H9 (cell line): ENCODE results near the gene CEBPE. TPM values are rescaled to one million over a fixed set of nuclear protein-coding genes. Genes with fewer than 3 reads are reported as not detected.
A peak's percentile ranks its signal among the peaks of the same experiment; 100 is the strongest.

Experiments used
- DNase-seq: peaks from one replicate; pipeline ENCODE4 v3.0.0-alpha.2; 2017
- H2AFZ ChIP-seq: one replicate; pipeline ENCODE4 v1.6.1; 2013; ENCODE audit warnings: mild to moderate bottlenecking, low read length, control low read depth, moderate library complexity
- H2AK5ac ChIP-seq: 2 replicates; pipeline ENCODE4 v1.6.1; 2013; ENCODE audit warnings: low read length, control low read depth, mixed read lengths; ENCODE audit not compliant: insufficient read length
- H2BK120ac ChIP-seq: one replicate; pipeline ENCODE4 v1.6.1; 2013; ENCODE audit warnings: low read depth, mild to moderate bottlenecking, low read length, control low read depth, inconsistent platforms; ENCODE audit not compliant: poor library complexity, severe bottlenecking
- H2BK12ac ChIP-seq: 2 replicates; pipeline ENCODE4 v1.6.1; 2013; ENCODE audit warnings: low read length, control low read depth, mixed read lengths, low read depth; ENCODE audit not compliant: insufficient read length
- H2BK15ac ChIP-seq: 2 replicates; pipeline ENCODE4 v1.6.1; 2013; ENCODE audit warnings: low read depth, low read length, control low read depth
- H2BK20ac ChIP-seq: one replicate; pipeline ENCODE4 v1.6.1; 2013; ENCODE audit warnings: low read depth, mild to moderate bottlenecking, low read length, control low read depth, inconsistent platforms; ENCODE audit not compliant: poor library complexity, severe bottlenecking
- H2BK5ac ChIP-seq: 2 replicates; pipeline ENCODE4 v1.6.1; 2013; ENCODE audit warnings: low read length, control low read depth, mixed read lengths; ENCODE audit not compliant: insufficient read length
- H3K14ac ChIP-seq: 2 replicates; pipeline ENCODE4 v1.6.1; 2013; ENCODE audit warnings: low read length, control low read depth; ENCODE audit not compliant: insufficient read depth
- H3K18ac ChIP-seq: 2 replicates; pipeline ENCODE4 v1.6.1; 2013; ENCODE audit warnings: low read depth, mild to moderate bottlenecking, mixed read lengths, low read length, control low read depth; ENCODE audit not compliant: insufficient read length
- H3K23ac ChIP-seq: 2 replicates; pipeline ENCODE4 v1.6.1; 2013; ENCODE audit warnings: low read length, control low read depth, mixed read lengths, low read depth; ENCODE audit not compliant: insufficient read length
- H3K23me2 ChIP-seq: 2 replicates; pipeline ENCODE4 v1.6.1; 2013; ENCODE audit warnings: low read depth, mild to moderate bottlenecking, mixed read lengths, low read length, control low read depth; ENCODE audit not compliant: insufficient read length, poor library complexity, severe bottlenecking
- H3K27ac ChIP-seq: 2 replicates; pipeline ENCODE4 v1.5.1; 2013; ENCODE audit warnings: low read length, control low read depth, mixed read lengths, low read depth; ENCODE audit not compliant: insufficient read length
- H3K27me3 ChIP-seq: 2 replicates; pipeline ENCODE4 v1.6.1; 2013; ENCODE audit warnings: low read length, control low read depth, inconsistent platforms; ENCODE audit not compliant: insufficient read depth
- H3K4ac ChIP-seq: 2 replicates; pipeline ENCODE4 v1.6.1; 2013; ENCODE audit warnings: low read depth, mild to moderate bottlenecking, control low read depth, inconsistent platforms, low read length, moderate library complexity
- H3K4me1 ChIP-seq: 2 replicates; pipeline ENCODE4 v1.6.1; 2013; ENCODE audit warnings: low read length, control low read depth, inconsistent platforms; ENCODE audit not compliant: insufficient read depth
- H3K4me2 ChIP-seq: 2 replicates; pipeline ENCODE4 v1.6.1; 2013; ENCODE audit warnings: low read length, control low read depth, mixed read lengths; ENCODE audit not compliant: insufficient read length, insufficient read depth
- H3K56ac ChIP-seq: 2 replicates; pipeline ENCODE4 v1.6.1; 2013; ENCODE audit warnings: low read depth, mild to moderate bottlenecking, mixed read lengths, low read length, control low read depth; ENCODE audit not compliant: insufficient read length
- H3K79me1 ChIP-seq: 2 replicates; pipeline ENCODE4 v1.6.1; 2013; ENCODE audit warnings: low read depth, mild to moderate bottlenecking, moderate library complexity, low read length, control low read depth, inconsistent platforms; ENCODE audit not compliant: insufficient read depth, poor library complexity, severe bottlenecking
- H3K79me2 ChIP-seq: 2 replicates; pipeline ENCODE4 v1.6.1; 2013; ENCODE audit warnings: low read length, control low read depth, inconsistent platforms; ENCODE audit not compliant: insufficient read depth
- H3K9ac ChIP-seq: 2 replicates; pipeline ENCODE4 v1.6.1; 2013; ENCODE audit warnings: low read length, control low read depth, mixed read lengths; ENCODE audit not compliant: insufficient read length; ENCODE audit errors: extremely low read depth
- H3K9me3 ChIP-seq: one replicate; pipeline ENCODE4 v1.6.1; 2013; ENCODE audit warnings: low read depth, low read length, inconsistent platforms; ENCODE audit not compliant: control insufficient read depth
- H3T11ph ChIP-seq: one replicate; pipeline ENCODE4 v1.6.1; 2013; ENCODE audit warnings: mild to moderate bottlenecking, low read length, control low read depth, inconsistent platforms
- H4K20me1 ChIP-seq: one replicate; pipeline ENCODE4 v1.6.1; 2013; ENCODE audit not compliant: control insufficient read depth, insufficient read length, insufficient read depth
- H4K5ac ChIP-seq: 2 replicates; pipeline ENCODE4 v1.6.1; 2013; ENCODE audit warnings: low read depth, mild to moderate bottlenecking, mixed read lengths, low read length, control low read depth; ENCODE audit not compliant: insufficient read length
- H4K8ac ChIP-seq: replicated peaks from 2 replicates; pipeline ENCODE4 v1.6.1; 2013; ENCODE audit warnings: low read length, control low read depth, mixed read lengths, low read depth; ENCODE audit not compliant: insufficient read length
- H4K91ac ChIP-seq: 2 replicates; pipeline ENCODE4 v1.6.1; 2013; ENCODE audit warnings: low read depth, mild to moderate bottlenecking, moderate library complexity, mixed read lengths, low read length, control low read depth; ENCODE audit not compliant: insufficient read length
- H3K27ac Mint-ChIP-seq, 3 experiments: 2 replicates in 2 of 3; 3 replicates in 1 of 3; pipeline ENCODE4 v1.8.0; 2020 to 2021; ENCODE audit warnings: mixed read lengths in 3 of 3, mild to moderate bottlenecking in 1 of 3, moderate library complexity in 1 of 3
- H3K27me3 Mint-ChIP-seq: 2 replicates; pipeline ENCODE4 v1.8.0; 2021; ENCODE audit warnings: low read depth, mild to moderate bottlenecking, moderate library complexity, mixed read lengths
- H3K36me3 Mint-ChIP-seq, 3 experiments: 2 replicates in 2 of 3; 3 replicates in 1 of 3; pipeline ENCODE4 v1.8.0; 2020 to 2021; ENCODE audit warnings: low read depth in 3 of 3, mixed read lengths in 3 of 3; ENCODE audit not compliant: insufficient read depth in 1 of 3
- H3K4me1 Mint-ChIP-seq, 2 experiments: 2 replicates each; pipeline ENCODE4 v1.8.0; 2020; ENCODE audit warnings: mixed read lengths in 2 of 2
- H3K4me3 Mint-ChIP-seq, 2 experiments: 2 replicates in 1 of 2; 3 replicates in 1 of 2; pipeline ENCODE4 v1.8.0; 2020 to 2021; ENCODE audit warnings: mild to moderate bottlenecking in 2 of 2, mixed read lengths in 2 of 2, moderate library complexity in 1 of 2
- H3K9me3 Mint-ChIP-seq, 2 experiments: 2 replicates in 1 of 2; 3 replicates in 1 of 2; pipeline ENCODE4 v1.8.0; 2020; ENCODE audit warnings: mild to moderate bottlenecking in 2 of 2, mixed read lengths in 2 of 2, moderate library complexity in 1 of 2
- WGBS: extraction: QIAGEN DNeasy Blood & Tissue Kit; methylation state at CpG from one replicate; pipeline ENCODE4 v1.1.7; 2013; ENCODE audit warnings: missing lambda C conversion rate, low lambda C conversion rate, mixed read lengths; ENCODE audit not compliant: insufficient read length; ENCODE audit errors: extremely low coverage; 5-methylcytosine and 5-hydroxymethylcytosine counted together
- total RNA-seq: library from RNA; stranded (reverse); gene quantifications from 2 replicates; pipeline ENCODE4 v1.2.1, GENCODE V29; 2021
- TF ChIP-seq, protein P1 (sequence below): fragments of 200-600 bp; sonication (generic); conservative IDR thresholded peaks from 3 replicates; pipeline ENCODE4 v1.8.0; 2021; ENCODE audit warnings: antibody characterized with exemption, mild to moderate bottlenecking

CEBPE gene
- total RNA-seq, 1 experiment from 2014 or later, result not detected

- Histone ChIP-seq H3K4me1 (peaks cover 11% of the 10 kb centered on the region), H3K14ac (peak overlapping the region; percentile 58; the same call in 1 of the 2 replicates), H2BK20ac (no peak overlapping the region), H3K23ac (no peak overlapping the region), H3K9me3 (no peaks in the 10 kb centered on the region), H3K79me2 (no peaks in the 10 kb centered on the region), H4K91ac (no peak overlapping the region), H3K79me1 (no peaks in the 10 kb centered on the region), H2BK120ac (no peak overlapping the region), H3K18ac (no peak overlapping the region), H3K4ac (no peak overlapping the region), H3K4me2 (no peak overlapping the region), H3K23me2 (no peaks in the 10 kb centered on the region), H2AFZ (no peak overlapping the region), H2BK12ac (no peak overlapping the region), H3K56ac (no peak overlapping the region), H3T11ph (no peak overlapping the region), H4K5ac (no peak overlapping the region), H2BK15ac (no peak overlapping the region), H4K20me1 (no peaks in the 10 kb centered on the region), H2BK5ac (no peak overlapping the region), H3K27ac (peak overlapping the region; percentile 14), H4K8ac (no peak overlapping the region), H3K27me3 (no peaks in the 10 kb centered on the region), H3K9ac (no peak overlapping the region), H2AK5ac (no peak overlapping the region)
- no peak for DNase-seq
- Mint-ChIP-seq H3K27ac (peak overlapping the region; percentile 9 to 82 (median 33); a peak in 5 of 7 replicates), H3K4me3 (peak overlapping the region in 1 of 2 experiments; percentile 67; a peak in 3 of 5 replicates), H3K27me3 (peaks cover 6% of the 10 kb centered on the region), H3K9me3 (no peaks in the 10 kb centered on the region), H3K36me3 (peaks cover 0 to 2% (median 2%) of the 10 kb centered on the region in 3 experiments; a peak in 3 of 7 replicates), H3K4me1 (peaks cover 55 to 62% of the 10 kb centered on the region in 2 experiments)
- TF ChIP-seq, protein P1, sequence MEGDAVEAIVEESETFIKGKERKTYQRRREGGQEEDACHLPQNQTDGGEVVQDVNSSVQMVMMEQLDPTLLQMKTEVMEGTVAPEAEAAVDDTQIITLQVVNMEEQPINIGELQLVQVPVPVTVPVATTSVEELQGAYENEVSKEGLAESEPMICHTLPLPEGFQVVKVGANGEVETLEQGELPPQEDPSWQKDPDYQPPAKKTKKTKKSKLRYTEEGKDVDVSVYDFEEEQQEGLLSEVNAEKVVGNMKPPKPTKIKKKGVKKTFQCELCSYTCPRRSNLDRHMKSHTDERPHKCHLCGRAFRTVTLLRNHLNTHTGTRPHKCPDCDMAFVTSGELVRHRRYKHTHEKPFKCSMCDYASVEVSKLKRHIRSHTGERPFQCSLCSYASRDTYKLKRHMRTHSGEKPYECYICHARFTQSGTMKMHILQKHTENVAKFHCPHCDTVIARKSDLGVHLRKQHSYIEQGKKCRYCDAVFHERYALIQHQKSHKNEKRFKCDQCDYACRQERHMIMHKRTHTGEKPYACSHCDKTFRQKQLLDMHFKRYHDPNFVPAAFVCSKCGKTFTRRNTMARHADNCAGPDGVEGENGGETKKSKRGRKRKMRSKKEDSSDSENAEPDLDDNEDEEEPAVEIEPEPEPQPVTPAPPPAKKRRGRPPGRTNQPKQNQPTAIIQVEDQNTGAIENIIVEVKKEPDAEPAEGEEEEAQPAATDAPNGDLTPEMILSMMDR, result no peak
- WGBS, result no CpG with 5 or more reads among the region's 6 CpGs
Observed at GRCh38 chr14:23121361-23121771, 2.3 kb upstream of the CEBPE start.
